Astrocyte (in vitro differentiated cells and primary cell): Measurements from ENCODE around the gene GLYATL2.

Experiments used
- EZH2 ChIP-seq: IDR thresholded peaks from 2 replicates; pipeline ENCODE4 v1.6.1; 2012; ENCODE audit warnings: mild to moderate bottlenecking, low read length, inconsistent platforms; ENCODE audit not compliant: insufficient read depth
- TF ChIP-seq, protein P1 (sequence below): IDR thresholded peaks from 2 replicates; pipeline ENCODE4 v1.5.1; 2011; ENCODE audit warnings: low read depth, mild to moderate bottlenecking, inconsistent platforms, low read length, moderate library complexity; ENCODE audit not compliant: insufficient read depth

DNA sequence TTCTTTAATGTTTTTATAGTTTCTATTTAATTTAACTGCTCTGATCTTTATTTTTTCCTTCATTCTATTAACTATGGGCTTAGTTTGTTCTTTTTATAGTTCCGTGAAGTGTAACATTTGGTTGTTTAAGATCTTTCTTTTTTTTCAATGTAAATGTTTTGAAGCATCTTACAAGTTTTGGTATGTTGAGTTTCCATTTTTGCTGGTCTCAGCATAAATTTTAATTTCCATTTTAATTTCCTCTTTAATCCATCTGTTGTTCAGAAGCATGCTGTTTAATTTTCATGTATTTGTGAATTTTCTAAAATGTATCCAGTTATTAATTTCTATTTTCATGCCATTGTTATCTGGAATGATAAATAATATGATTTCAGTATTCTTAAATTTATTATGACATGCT lies 17.0 kb upstream of the GLYATL2 start:
- TF ChIP-seq, protein P1, sequence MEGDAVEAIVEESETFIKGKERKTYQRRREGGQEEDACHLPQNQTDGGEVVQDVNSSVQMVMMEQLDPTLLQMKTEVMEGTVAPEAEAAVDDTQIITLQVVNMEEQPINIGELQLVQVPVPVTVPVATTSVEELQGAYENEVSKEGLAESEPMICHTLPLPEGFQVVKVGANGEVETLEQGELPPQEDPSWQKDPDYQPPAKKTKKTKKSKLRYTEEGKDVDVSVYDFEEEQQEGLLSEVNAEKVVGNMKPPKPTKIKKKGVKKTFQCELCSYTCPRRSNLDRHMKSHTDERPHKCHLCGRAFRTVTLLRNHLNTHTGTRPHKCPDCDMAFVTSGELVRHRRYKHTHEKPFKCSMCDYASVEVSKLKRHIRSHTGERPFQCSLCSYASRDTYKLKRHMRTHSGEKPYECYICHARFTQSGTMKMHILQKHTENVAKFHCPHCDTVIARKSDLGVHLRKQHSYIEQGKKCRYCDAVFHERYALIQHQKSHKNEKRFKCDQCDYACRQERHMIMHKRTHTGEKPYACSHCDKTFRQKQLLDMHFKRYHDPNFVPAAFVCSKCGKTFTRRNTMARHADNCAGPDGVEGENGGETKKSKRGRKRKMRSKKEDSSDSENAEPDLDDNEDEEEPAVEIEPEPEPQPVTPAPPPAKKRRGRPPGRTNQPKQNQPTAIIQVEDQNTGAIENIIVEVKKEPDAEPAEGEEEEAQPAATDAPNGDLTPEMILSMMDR = no peak
- no peak for TF ChIP-seq EZH2
